SHP77 treated with DMSO at 0.1 percent for 48 hours (cell line): Measurements from ENCODE around the gene FAM20B.
"Not testable (repeated sequence)": the region's sequence is repeated elsewhere in the genome, so short reads cannot be mapped to it uniquely, and the experiment has no call there.

Source experiments
- DNase-seq: peaks from one replicate; lab custom pipeline; 2025; lab: John Stamatoyannopoulos, UW

The FAM20B gene

GRCh38 chr1:179023946-179024650 is 1.6 kb upstream of the FAM20B start:
- DNase-seq, result no peak

GRCh38 chr1:179025975-179026812 is 500 bp downstream of the FAM20B start:
- peak; percentile 38 for DNase-seq

- DNase-seq, result no peak
These were observed 1.3 kb downstream of the FAM20B start for GRCh38 chr1:179026813-179027669.

DNA sequence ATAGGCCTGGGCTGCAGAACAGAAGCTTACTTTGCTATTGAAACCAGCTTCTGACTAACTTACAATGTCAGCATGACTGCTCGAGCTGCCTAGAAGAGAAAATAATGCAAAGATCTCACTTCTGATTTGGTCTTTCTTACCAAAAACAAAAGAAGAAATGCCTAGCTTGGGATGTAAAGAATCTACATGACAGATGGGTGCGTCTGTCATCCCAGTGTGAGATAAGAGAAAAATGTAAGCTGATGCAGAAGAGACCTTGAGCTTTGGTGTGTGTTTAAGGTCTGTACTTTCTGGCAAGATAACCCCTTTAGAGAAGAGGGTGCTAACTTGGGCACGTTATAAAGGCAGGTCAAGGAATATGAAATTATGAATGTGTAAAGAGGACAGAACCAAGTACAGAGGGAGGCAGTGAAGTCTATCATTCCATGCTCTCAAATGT is 3.6 kb downstream of the FAM20B start:
- DNase-seq, result no peak

- DNase-seq, result no peak
These were observed 4.4 kb downstream of the FAM20B start for GRCh38 chr1:179030130-179030529.

GRCh38 chr1:179030683-179031082 is 5.0 kb downstream of the FAM20B start:
- DNase-seq, result no peak

- no peak for DNase-seq
These were observed 5.6 kb downstream of the FAM20B start for GRCh38 chr1:179031284-179031683.

DNA sequence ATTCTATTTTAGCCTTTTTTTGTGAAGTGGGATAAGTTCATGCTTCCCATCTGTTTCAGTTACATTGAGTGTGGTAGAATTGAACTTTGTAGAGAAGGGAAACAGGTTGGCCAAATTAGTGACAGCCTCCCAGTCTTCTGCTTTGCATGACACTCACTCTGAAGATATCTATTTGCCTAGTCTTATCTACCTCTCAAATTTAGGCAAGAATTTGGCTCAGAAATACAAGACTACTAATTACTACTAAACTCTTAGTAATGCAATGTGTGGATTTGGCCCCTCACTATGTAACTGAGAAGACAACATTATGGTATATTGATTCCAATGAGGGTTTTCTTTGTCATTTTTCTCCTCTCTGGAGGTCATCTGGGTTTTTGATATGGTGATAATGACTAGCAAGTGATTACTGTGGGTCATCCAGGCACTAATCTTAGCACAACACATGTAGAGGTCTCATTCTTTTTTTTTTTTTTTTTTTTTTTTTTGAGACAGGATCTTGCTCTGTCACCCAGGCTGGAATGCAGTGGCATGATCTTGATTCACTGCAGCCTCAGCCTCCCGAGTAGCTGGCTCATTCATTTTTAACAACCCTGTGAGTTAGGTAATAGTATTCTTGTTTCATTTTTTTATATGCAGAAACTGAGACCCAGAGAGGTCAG is 6.3 kb downstream of the FAM20B start:
- no peak for DNase-seq

DNA sequence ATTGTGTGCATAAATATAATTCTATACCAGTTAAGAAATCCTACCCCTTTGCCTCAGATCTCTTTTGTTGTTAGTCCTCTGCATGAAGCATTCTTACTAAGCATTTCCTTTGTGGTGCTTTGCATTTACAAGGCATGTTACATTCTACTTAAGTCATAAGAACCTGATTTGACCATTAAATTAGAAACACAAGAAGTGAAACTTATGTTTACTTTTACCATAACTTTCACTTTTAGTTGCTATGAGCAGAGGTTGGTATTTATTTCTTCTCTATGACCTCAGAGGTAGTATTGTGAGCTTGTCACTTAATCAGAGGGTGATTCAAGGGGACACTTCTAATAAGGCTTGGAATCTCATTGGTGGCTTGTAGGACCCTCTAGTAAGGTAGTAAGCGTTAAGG is 9.0 kb downstream of the FAM20B start:
- DNase-seq, result no peak

DNA sequence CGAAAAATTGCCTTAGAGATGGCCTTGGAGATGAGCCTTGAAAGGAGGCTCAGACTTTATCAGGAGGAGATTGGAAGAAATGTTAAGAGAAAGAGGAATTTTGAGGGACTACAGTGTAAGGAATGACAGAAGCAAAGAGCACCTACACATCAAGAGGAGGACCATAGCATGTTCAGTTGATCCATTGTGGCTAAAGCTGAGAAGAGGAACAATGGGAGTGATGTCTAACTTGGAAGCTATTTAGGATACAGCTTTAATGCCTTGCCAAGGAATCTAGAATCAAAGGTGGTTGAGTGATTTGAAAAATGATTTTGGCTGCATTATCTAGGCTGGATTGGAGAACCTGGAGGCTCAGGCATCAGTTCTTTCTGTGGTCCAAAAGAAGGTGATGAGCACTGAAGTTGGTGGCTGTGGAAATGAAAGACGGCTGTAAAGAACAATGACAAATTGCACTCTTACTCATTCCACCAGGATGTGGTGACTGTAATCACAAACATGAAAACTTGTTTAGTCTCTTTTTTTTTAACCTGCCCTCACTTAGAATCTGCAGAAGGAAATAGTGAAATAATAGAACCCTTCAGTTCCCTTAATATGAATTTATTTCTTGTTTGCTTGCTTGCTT is 11.3 kb downstream of the FAM20B start:
- DNase-seq, result no peak

- no peak for DNase-seq
These were observed 13.0 kb downstream of the FAM20B start for GRCh38 chr1:179038528-179039281.

GRCh38 chr1:179039502-179040174 is 13.9 kb downstream of the FAM20B start:
- DNase-seq, result not testable (repeated sequence)

- DNase-seq, result not testable (repeated sequence)
These were observed 14.5 kb downstream of the FAM20B start for GRCh38 chr1:179040175-179040551.

DNA sequence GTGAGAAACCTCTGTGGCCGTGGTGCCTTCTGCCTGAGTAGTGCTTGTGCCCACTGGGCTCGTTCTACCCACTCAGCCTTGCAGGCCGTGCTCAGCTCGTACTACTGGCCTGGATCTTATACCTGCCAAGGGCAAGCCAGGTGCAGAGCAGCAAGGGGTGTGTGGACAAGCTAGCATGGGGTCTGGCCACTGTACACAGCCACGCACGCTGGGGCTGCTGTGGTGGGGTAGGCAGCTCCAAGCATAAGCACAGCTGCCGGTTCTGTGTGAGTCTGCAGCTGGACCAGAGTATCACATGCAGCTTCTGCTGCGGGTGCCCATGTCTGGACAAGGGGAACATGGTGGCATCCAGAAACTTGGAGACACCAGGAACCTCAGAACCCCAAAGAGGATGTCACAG is 16.4 kb downstream of the FAM20B start:
- DNase-seq, result no peak

DNA sequence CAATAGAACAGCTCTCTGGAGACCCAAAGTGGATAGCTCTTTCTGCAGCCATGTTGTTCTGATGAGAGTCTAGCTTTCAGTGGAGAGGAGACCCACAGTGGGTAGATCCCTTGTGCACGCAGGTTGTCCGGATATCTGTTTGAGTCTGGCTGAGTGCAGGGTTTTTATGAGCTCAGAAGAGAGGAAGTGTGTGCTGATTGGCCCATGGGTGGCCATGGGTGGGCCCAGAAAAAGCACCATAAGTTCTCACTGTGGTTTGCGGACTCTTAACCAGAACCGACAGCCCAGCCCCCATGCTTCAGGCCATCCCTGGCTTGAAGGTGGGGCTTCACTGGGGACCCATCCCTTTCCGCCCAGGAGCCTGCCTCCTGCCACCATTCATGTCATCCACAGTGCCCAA is 17.0 kb downstream of the FAM20B start:
- DNase-seq, result no peak

DNA sequence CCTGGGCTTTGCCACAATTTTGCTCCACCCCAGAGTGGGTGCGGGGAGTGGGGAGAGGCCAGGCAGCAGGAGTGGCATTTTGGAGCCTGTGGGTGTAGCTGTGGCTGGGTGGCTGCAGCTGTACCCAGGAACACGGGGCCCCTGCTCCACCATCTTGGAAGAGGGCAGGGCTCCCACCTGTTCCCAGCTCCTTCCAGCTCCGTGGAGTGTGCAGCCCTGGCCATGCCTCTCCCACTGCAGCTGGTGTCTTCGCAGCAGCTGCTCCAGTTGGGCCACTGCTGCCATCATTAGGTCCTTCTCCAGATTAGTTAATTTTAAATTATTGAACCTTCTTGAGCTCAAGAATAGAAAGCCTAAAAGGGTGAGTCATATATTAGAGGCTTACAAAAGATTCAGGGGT is 17.6 kb downstream of the FAM20B start:
- DNase-seq, result no peak

- no peak for DNase-seq
These were observed 18.2 kb downstream of the FAM20B start for GRCh38 chr1:179043907-179044306.

DNA sequence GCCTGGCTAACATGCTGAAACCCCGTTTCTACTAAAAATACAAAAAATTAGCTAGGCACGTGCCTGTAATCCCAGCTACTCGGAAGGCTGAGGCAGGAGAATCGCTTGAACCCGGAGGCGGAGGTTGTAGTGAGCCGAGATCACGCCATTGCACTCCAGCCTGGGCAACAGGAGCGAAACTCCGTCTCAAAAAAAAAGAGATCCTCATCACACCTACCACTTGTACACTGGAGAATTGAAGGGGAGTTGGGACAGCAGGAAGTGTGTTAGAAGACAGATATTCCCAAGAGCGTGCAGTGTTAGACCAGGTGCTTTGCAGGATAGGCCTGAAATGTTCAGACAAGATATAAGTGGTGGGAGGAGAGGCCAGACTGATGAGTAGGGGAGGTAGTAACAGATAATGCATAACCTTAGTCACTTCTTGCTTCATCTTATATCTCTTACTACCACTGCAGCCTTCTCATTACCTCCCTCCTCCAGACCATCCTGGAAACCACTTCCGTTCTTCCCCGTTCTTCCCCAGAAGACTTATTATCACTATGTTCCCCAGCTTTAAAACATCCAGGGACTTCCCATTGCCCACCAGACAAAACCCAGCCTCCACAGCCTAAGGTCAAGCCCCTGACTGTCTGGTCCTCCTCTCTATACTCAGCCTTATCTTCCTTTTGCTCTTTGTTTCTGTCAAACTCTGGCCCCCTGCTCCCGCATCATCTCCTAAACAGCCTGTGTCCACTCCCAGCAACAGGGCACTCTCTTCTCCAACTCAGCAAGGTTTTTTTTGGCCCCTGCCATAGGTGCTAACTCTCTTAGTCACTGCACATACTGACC is 21.3 kb downstream of the FAM20B start:
- no peak for DNase-seq

DNA sequence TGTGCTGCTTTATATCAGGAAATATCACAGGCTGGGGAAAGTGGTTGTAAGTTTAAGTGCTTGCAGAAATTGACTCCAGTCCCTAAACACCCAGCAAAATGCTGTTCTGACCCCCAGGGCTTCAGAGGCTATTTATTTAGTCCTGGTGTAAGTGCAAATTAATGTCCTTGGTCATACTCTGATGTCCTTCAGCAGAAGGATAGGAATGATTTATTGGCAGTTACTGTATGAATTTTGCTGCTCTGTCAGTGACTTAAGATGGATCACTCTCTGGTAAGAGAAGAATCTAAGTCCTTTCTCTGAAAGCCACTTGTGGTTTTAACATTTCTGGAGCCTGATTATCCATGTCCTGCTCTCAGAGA is 21.9 kb downstream of the FAM20B start:
- DNase-seq, result no peak
